ENCODE results near the gene PID1.
"Not testable (repeated sequence)": the region's sequence is repeated elsewhere in the genome, so short reads cannot be mapped to it uniquely, and the experiment has no call there.

Gene PID1

DNA sequence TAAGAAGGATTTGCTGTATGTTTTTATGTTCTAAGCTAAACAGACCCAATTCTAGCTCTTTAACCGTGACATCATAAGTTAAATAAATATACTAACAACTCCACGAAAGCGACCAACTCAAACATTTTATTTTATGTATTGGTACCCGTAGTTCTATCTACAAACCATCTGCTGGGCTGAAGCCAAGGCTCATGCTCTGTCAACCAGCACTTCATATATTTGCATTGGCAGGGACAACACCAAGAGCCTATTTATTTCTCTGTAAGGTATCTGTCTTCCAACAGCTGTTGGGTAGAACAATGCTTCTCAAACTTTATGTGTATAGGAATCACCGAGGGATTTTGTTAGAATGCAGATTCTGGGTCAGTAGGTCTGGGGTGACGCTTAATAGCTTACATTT is 64.5 kb downstream of the PID1 start:
- DNase-seq, result no peak

GRCh38 chr2:229205704-229206103 is 65.4 kb downstream of the PID1 start:
- no peak for DNase-seq

DNA sequence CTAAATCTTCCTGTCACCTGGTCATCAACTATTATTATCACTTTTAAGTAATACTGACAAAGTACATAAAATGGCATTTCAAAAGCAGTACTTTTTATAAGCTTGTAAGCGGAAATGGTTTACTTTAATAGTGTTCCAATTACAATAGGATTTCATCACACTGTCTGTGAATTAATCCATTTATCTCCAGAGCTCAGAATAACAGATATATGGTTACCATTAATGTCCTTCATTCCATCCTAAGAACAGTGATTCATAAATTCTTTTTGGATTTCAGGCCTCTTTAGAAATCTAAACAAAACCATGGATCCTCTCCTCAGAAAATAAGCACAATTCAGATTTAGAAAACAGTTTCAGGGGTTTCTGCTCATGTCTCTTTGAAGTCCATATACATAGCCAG is 68.4 kb downstream of the PID1 start:
- DNase-seq, result no peak

DNA sequence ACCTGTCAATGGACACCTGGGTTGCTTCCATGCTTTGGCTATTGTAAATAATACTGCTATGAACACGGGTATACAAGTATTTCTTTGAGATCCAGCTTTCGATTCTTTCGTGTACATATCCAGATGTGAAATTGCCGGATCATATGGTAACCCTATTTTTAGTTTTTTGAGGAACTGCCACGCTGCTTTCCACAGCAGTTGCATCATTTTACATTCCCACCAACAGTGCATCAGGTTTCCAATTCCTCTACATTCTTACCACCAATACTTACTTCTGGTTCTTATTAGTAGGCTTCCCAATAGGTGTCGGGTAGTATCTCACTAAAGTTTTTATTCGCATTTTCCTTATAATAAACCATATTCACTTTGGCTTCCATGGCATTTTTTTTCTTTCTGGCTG is 69.6 kb downstream of the PID1 start:
- DNase-seq, result no peak

DNA sequence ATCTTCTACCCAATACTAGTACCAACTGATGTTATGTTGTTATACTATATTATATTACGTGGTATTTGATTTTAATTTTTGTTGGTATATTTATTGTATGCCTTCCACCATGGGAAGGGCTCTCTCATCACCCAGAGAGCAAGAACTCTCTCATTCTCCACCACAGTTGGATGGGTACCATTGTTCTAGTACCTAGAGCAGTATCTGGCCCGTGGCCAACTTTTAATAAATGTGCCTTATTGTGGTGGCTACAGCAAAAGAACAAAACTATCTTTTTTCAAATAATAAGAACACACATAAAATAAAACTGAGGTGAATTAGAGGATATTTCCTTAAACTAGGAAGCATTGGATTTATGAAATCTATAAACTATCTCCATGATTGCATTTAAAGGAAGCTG is 71.8 kb downstream of the PID1 start:
- no peak for DNase-seq

- no peak for DNase-seq
Measured at GRCh38 chr2:229196448-229196847, 74.6 kb downstream of the PID1 start.

- no peak for DNase-seq
Measured at GRCh38 chr2:229195346-229195947, 75.6 kb downstream of the PID1 start.

GRCh38 chr2:229193281-229193680 is 77.8 kb downstream of the PID1 start:
- no peak for DNase-seq

DNA sequence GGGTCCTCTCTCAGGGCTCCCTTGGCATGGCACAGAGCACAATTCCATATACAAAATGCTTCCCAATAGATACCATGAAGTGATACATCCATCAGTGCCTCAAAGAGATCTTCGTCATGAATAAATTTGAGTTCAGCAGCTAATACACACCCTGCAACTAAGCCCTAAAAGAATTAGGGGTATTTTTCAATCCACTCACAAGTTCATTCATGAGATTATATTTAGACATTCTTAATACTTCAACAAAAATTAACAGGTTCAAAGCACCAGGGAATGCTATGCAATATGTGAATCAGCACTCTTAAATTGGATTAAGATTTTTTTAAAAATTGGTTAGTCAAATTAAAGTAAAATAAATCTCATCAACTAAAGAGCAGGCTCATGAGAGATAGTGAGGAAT is 79.7 kb downstream of the PID1 start:
- DNase-seq, result no peak

GRCh38 chr2:229187123-229187522 is 84.0 kb downstream of the PID1 start:
- not testable (repeated sequence) for DNase-seq

DNA sequence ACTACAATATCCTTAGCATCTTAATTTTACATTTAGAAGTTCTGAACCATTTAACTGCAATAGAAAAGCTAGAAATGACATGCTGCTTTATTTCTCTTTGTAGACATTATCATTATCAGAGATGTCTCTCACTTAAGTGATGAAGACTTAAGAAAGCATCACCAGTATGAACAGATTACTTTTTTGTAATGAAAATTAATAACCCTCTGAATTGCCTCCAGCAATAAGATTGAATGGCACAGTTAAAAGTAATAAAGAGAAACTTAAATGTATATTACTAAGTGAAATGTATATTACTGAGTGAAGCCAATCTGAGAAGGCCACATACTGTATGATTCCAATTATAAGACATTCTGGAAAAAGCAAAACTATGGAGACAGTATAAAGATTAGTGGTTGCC is 89.4 kb downstream of the PID1 start:
- DNase-seq, result no peak

- DNase-seq, result no peak
Measured at GRCh38 chr2:229180658-229181057, 90.4 kb downstream of the PID1 start.

DNA sequence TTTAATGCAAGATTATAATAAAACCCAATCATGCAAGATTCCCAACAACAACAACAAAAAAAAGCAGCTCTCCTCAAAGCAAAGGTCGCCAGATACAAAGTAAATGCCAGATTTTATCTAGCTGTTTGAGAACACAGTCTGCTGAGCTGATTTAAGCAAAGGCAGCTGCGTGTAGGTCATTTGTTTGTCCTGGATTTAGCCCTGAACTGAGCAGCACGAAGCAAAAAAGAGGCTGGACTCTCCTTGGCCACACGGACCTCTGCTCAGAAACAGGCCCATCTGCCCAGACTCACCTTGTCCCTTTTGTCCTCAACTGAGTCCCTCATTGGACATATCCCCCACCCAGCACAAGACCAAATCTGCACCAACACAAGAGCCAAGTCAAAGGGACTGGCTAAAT is 91.5 kb downstream of the PID1 start:
- DNase-seq, result no peak

- no peak for DNase-seq
Measured at GRCh38 chr2:229178706-229179105, 92.4 kb downstream of the PID1 start.

- DNase-seq, result no peak
Measured at GRCh38 chr2:229178117-229178516, 93.0 kb downstream of the PID1 start.

GRCh38 chr2:229176136-229176535 is 95.0 kb downstream of the PID1 start:
- DNase-seq, result no peak

- no peak for DNase-seq
Measured at GRCh38 chr2:229175497-229175863, 95.6 kb downstream of the PID1 start.

GRCh38 chr2:229174794-229175496 is 96.1 kb downstream of the PID1 start:
- no peak for DNase-seq

GRCh38 chr2:229173825-229174359 is 97.2 kb downstream of the PID1 start:
- no peak for DNase-seq

DNA sequence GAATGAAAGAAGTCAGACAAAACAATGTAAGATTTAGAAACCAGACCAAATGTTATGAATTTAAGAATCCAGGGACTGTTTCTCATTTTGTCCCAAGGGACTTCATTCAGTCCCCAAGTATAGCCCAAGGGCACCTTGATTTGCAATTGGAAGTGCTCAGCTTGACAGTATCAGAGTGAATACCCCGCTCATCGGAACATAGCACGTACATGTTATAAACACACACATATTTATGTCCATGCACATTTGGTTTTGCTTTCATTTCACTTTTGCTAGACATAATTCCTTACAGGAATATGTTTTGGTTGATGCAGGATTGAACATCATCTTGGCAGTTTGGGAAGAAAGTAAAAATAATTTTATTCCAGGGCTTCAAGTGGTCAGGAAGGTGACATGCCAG is 100.2 kb downstream of the PID1 start:
- no peak for DNase-seq

DNA sequence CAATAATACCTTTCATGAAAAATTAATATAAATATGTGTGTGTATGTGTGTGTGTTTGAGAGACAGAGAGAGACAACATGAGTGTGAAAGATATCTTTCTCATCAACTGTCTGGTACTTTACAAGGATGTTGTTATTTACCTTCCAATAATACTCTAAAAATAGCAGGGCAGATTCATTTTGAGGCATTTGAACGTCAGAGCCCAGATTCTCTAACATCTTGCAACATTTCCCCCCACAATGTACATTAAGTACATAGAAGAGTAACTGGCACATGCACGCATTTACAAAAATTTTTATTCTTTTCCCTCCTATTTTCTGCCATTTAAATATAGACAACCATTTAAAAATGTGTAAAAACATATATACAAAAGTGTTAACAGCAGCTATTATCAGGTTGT is 100.9 kb downstream of the PID1 start:
- no peak for DNase-seq

- DNase-seq, result no peak
Measured at GRCh38 chr2:229169751-229170150, 101.3 kb downstream of the PID1 start.

DNA sequence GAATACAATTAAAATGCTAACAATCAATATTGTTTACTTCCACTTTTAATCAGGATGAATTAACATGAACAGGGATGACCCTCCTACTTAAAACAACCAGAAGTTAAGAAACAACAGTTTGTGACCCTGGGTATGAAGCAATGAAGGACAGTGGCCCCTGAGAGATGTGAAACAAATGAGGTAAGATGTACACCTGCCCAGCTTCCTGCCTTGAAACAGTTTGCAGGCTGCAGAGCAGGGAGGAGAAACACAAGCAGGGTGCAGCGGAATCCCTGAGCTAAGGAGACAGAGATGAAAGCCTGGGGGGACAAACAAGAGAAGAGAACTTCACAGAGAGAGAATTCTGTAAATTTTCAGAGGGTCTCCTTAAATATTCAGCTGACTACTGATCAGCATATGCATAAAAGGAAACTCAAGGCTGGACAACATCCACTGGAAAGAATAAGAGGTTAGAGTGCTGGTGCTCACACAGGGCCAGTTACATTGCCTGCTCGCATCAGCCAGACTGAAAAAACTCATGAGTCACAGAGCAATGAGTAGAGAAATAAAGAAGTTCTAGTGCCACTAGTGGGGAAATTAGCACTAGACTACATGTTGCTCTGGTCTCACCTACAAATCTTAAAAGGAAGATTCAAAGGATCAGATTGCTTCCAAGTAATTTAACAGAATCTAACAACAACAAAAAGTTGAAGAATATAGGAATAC is 106.4 kb downstream of the PID1 start:
- DNase-seq, result no peak

GRCh38 chr2:229163893-229164292 is 107.2 kb downstream of the PID1 start:
- DNase-seq, result no peak

Data from stimulated activated CD4-positive, alpha-beta T cell treated with anti-CD3 and anti-CD28 coated beads, Interleukin-4, amount 100 ng/mL, for 4 hours (primary cell).